PC-9 (cell line): Measurements from ENCODE around the gene FAXC. TPM values are rescaled to one million over a fixed set of nuclear protein-coding genes. Genes with fewer than 3 reads are reported as not detected.

Experiments used
- BruUV-seq: library from RNA; stranded (reverse); fragments of 400-500 nt; replicated peaks from 2 replicates; lab custom pipeline; 2021; lab: Mats Ljungman, UMichigan
- CTCF ChIA-PET: fragments of 300-600 bp; sonication (Branson Sonifier 250); formaldehyde crosslinking; loops from one replicate; lab custom pipeline; 2022; ENCODE audit warnings: antibody characterized with exemption; lab: Charles Lee
- POLR2A ChIA-PET: fragments of 300-600 bp; sonication (Branson Sonifier 250); formaldehyde crosslinking; loops from one replicate; lab custom pipeline; 2022; ENCODE audit warnings: antibody characterized with exemption; ENCODE audit not compliant: unreplicated experiment; lab: Charles Lee
- DNase-seq, 2 experiments: peaks; one replicate each; pipeline versions ENCODE4 v3.0.0 to v3.0.0-alpha.2; 2015 to 2022; ENCODE audit warnings: mixed read lengths in 1 of 2
- H2AFZ ChIP-seq: fragments of 200-600 bp; sonication (generic); 2 replicates; pipeline ENCODE4 v1.8.1; 2017; ENCODE audit warnings: antibody characterized with exemption
- H3F3A ChIP-seq: fragments of 200-600 bp; sonication (generic); 2 replicates; pipeline ENCODE4 v1.8.1; 2017; ENCODE audit warnings: antibody characterized with exemption, mild to moderate bottlenecking, low read depth; ENCODE audit not compliant: insufficient read depth
- H3K27ac ChIP-seq: fragments of 200-600 bp; sonication (generic); 2 replicates; pipeline ENCODE4 v1.6.1; 2016; ENCODE audit warnings: mixed run types
- H3K27me3 ChIP-seq: fragments of 200-600 bp; sonication (generic); 2 replicates; pipeline ENCODE4 v1.6.1; 2016; ENCODE audit warnings: low read depth, mixed run types; ENCODE audit not compliant: insufficient read depth
- H3K36me3 ChIP-seq: fragments of 200-600 bp; sonication (generic); 2 replicates; pipeline ENCODE4 v1.6.1; 2016; ENCODE audit warnings: low read depth, mixed run types
- H3K4me1 ChIP-seq: fragments of 200-600 bp; sonication (generic); replicated peaks from 2 replicates; pipeline ENCODE4 v1.6.1; 2016; ENCODE audit warnings: mixed run types; ENCODE audit not compliant: insufficient read depth
- H3K4me2 ChIP-seq: fragments of 200-600 bp; sonication (generic); 2 replicates; pipeline ENCODE4 v1.6.1; 2017; ENCODE audit warnings: mixed run types
- H3K4me3 ChIP-seq: fragments of 200-600 bp; sonication (generic); 2 replicates; pipeline ENCODE4 v1.6.1; 2016; ENCODE audit warnings: mixed run types
- H3K79me2 ChIP-seq: fragments of 200-600 bp; sonication (generic); 2 replicates; pipeline ENCODE4 v1.6.1; 2017; ENCODE audit warnings: low read depth, mixed run types
- H3K9me2 ChIP-seq: fragments of 200-600 bp; sonication (generic); 2 replicates; pipeline ENCODE4 v1.8.1; 2017; ENCODE audit warnings: mild to moderate bottlenecking; ENCODE audit not compliant: insufficient read depth
- H3K9me3 ChIP-seq: fragments of 200-600 bp; sonication (generic); 2 replicates; pipeline ENCODE4 v1.8.1; 2016; ENCODE audit warnings: low read depth; ENCODE audit not compliant: insufficient read depth
- H4K20me1 ChIP-seq: fragments of 200-600 bp; sonication (generic); 2 replicates; pipeline ENCODE4 v1.8.1; 2017; ENCODE audit not compliant: insufficient read depth
- CTCF ChIP-seq: fragments of 200-600 bp; sonication (generic); conservative IDR thresholded peaks from 2 replicates; pipeline ENCODE4 v1.6.1; 2017; ENCODE audit warnings: mixed run types, antibody characterized with exemption, mild to moderate bottlenecking, moderate library complexity
- EZH2 ChIP-seq: fragments of 200-600 bp; sonication (generic); IDR thresholded peaks from 2 replicates; pipeline ENCODE4 v1.8.0; 2017; ENCODE audit warnings: antibody characterized with exemption, low read depth
- intact Hi-C: fragments of 100-400 bp; cut with micrococcal nuclease; formaldehyde crosslinking; loops from one replicate; pipeline ENCODE4 v1.10.0; 2022; ENCODE audit not compliant: unreplicated experiment
- total RNA-seq: library from RNA; stranded (reverse); gene quantifications from 2 replicates; pipeline ENCODE4 v1.2.3, GENCODE V29; 2021

The FAXC gene
- total RNA-seq, 1 experiment from 2014 or later: 3.3 TPM

GRCh38 chr6:99308788-99309187 is 40.7 kb downstream of the FAXC start:
- Histone ChIP-seq H3K9me3 (no peaks in the 10 kb centered on the region), H3K4me1 (no peaks in the 10 kb centered on the region), H3K4me3 (no peak overlapping the region), H4K20me1 (no peaks in the 10 kb centered on the region), H3F3A (no peaks in the 10 kb centered on the region), H3K4me2 (no peak overlapping the region), H3K27ac (no peak overlapping the region), H3K27me3 (no peaks in the 10 kb centered on the region), H3K36me3 (no peaks in the 10 kb centered on the region), H3K9me2 (peaks cover 3% of the 10 kb centered on the region; the same call in 1 of the 2 replicates), H3K79me2 (no peaks in the 10 kb centered on the region), H2AFZ (no peak overlapping the region)
- no TSS peak for BruUV-seq
- intact Hi-C loops: no loop called here
- TF ChIP-seq CTCF (no peak), EZH2 (no peak)
- CTCF ChIA-PET: no interaction called here
- DNase-seq: no peak
- POLR2A ChIA-PET: no interaction called here

GRCh38 chr6:99307295-99307907 is 42.1 kb downstream of the FAXC start:
- H4K20me1 ChIP-seq: no peaks in the 10 kb centered on the region
- ChIA-PET POLR2A (no interaction called here), CTCF (no interaction called here)
- H3K9me2 ChIP-seq: peaks cover 3% of the 10 kb centered on the region; the same call in 1 of the 2 replicates
- no peaks in the 10 kb centered on the region for H3K4me1 ChIP-seq
- no peak for DNase-seq
- H2AFZ ChIP-seq: no peak overlapping the region
- no peak overlapping the region for H3K27ac ChIP-seq
- H3K27me3 ChIP-seq: no peaks in the 10 kb centered on the region
- H3K9me3 ChIP-seq: no peaks in the 10 kb centered on the region
- no peaks in the 10 kb centered on the region for H3K79me2 ChIP-seq
- H3F3A ChIP-seq: no peaks in the 10 kb centered on the region
- intact Hi-C loops: no loop called here
- BruUV-seq: no TSS peak
- H3K4me3 ChIP-seq: no peak overlapping the region
- H3K4me2 ChIP-seq: no peak overlapping the region
- TF ChIP-seq CTCF (no peak), EZH2 (no peak)
- H3K36me3 ChIP-seq: no peaks in the 10 kb centered on the region

- Histone ChIP-seq H3K79me2 (no peaks in the 10 kb centered on the region), H3K4me3 (no peak overlapping the region), H3K4me2 (no peak overlapping the region), H3K27ac (no peak overlapping the region), H3K36me3 (no peaks in the 10 kb centered on the region), H3K27me3 (no peaks in the 10 kb centered on the region), H3K4me1 (no peaks in the 10 kb centered on the region), H4K20me1 (no peaks in the 10 kb centered on the region), H2AFZ (no peak overlapping the region), H3K9me2 (peaks cover 3% of the 10 kb centered on the region; the same call in 1 of the 2 replicates), H3K9me3 (no peaks in the 10 kb centered on the region), H3F3A (no peaks in the 10 kb centered on the region)
- no TSS peak for BruUV-seq
- TF ChIP-seq CTCF (no peak), EZH2 (no peak)
- intact Hi-C loops: no loop called here
- CTCF ChIA-PET: no interaction called here
- POLR2A ChIA-PET: no interaction called here
- no peak for DNase-seq
Observed at GRCh38 chr6:99306341-99306740, 43.1 kb downstream of the FAXC start.
